GM23248 (cell line): ENCODE data around the gene ADISSP.

Source experiments
- EZH2 ChIP-seq: fragments of 200-600 bp; sonication (generic); IDR thresholded peaks from 2 replicates; pipeline ENCODE4 v1.6.1; 2018; ENCODE audit warnings: antibody characterized with exemption, mild to moderate bottlenecking; ENCODE audit not compliant: insufficient read depth, poor library complexity, severe bottlenecking
- EZH2phosphoT487 ChIP-seq: fragments of 200-600 bp; sonication (generic); IDR thresholded peaks from 2 replicates; pipeline ENCODE4 v1.6.1; 2018; ENCODE audit warnings: antibody characterized with exemption, moderate library complexity, mild to moderate bottlenecking, low read depth; ENCODE audit not compliant: insufficient read depth

DNA sequence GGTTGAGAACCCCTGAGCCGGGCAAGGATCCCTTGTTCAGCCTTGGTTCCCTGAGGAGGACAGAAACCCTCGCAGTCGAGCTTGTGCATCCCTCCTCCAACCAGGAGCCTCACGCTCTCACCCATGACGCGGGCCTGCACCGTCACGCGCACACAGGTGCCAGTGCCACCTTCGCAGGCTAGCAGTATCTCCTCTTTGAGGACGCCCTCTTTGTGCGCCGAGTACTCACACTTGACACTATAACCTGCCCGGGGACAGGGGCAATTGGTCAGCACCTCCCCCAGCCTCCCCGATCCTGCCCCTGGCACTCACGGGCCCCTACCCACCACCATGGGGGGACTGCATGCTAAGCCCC is 13.3 kb downstream of the ADISSP start:
- no peak for TF ChIP-seq EZH2phosphoT487
- TF ChIP-seq EZH2, result no peak
